H1 (cell line): ENCODE results near the gene MAPRE3. TPM values are rescaled to one million over a fixed set of nuclear protein-coding genes. Genes with fewer than 3 reads are reported as not detected.
A peak's percentile ranks its signal among the peaks of the same experiment; 100 is the strongest.

Experiments
- BRCA1 ChIP-seq: IDR thresholded peaks from 2 replicates; pipeline ENCODE4 v1.6.1; 2012; ENCODE audit warnings: low read depth, low read length, improper control_type of control experiment
- CEBPB ChIP-seq: IDR thresholded peaks from 2 replicates; pipeline ENCODE4 v1.6.1; 2012; ENCODE audit warnings: low read depth, low read length
- EGR1 ChIP-seq: IDR thresholded peaks from 2 replicates; pipeline ENCODE4 v1.6.1; 2011; ENCODE audit warnings: low read depth, low read length, borderline replicate concordance
- SP4 ChIP-seq: IDR thresholded peaks from 2 replicates; pipeline ENCODE4 v1.6.1; 2012; ENCODE audit warnings: low read length, inconsistent platforms
- TEAD4 ChIP-seq: IDR thresholded peaks from 2 replicates; pipeline ENCODE4 v1.6.1; 2012; ENCODE audit warnings: low read depth, low read length, inconsistent platforms, mixed read lengths
- YY1 ChIP-seq: IDR thresholded peaks from 2 replicates; pipeline ENCODE4 v1.6.1; 2011; ENCODE audit warnings: low read depth, mild to moderate bottlenecking, low read length
- polyA plus RNA-seq, 7 experiments: library from polyadenylated mRNA; depleted of rRNA in 3 of 7; stranded (reverse) in 5 of 7; unstranded in 2 of 7; fragments of >200 nt in 5 of 7; fragments of 200-250 nt in 2 of 7; gene quantifications; 1 replicate in 5 of 7; 2 replicates in 1 of 7; 4 replicates in 1 of 7; pipeline versions ENCODE4 v1.2.1 to v1.2.3, GENCODE V29; 2011 to 2013; ENCODE audit warnings: missing spikeins in 2 of 7, mixed read lengths in 2 of 7
- total RNA-seq: library from RNA; stranded (reverse); fragmentation: NEBNext Ultra II Directional; extraction: Animal tissue kit (Norgen Biotek cat#: 25700); gene quantifications from 2 replicates; pipeline ENCODE4 v1.2.1, GENCODE V29; 2021
- TF ChIP-seq, protein P1 (sequence below): fragments of 300-600 bp; sonication (generic); IDR thresholded peaks from 2 replicates; pipeline ENCODE4 v1.7.1; 2012; ENCODE audit warnings: low read length, moderate library complexity, mild to moderate bottlenecking, inconsistent platforms; ENCODE audit not compliant: insufficient replicate concordance
- TF ChIP-seq, protein P2 (sequence below), 3 experiments: IDR thresholded peaks; 1 replicate in 2 of 3; 2 replicates in 1 of 3; pipeline versions ENCODE4 v1.5.1 to v1.6.1; 2011; ENCODE audit warnings: low read length in 3 of 3, mild to moderate bottlenecking in 3 of 3, inconsistent platforms in 2 of 3, low read depth in 1 of 3, moderate library complexity in 1 of 3; ENCODE audit not compliant: insufficient read depth in 1 of 3; ENCODE audit errors: control extremely low read depth in 1 of 3

MAPRE3 gene
- total and polyA plus RNA-seq, 2 of the 8 experiments (the other 6 are each of a cell fraction or from before 2014, with no cell fraction given), result 4.9 to 6.6 TPM

DNA sequence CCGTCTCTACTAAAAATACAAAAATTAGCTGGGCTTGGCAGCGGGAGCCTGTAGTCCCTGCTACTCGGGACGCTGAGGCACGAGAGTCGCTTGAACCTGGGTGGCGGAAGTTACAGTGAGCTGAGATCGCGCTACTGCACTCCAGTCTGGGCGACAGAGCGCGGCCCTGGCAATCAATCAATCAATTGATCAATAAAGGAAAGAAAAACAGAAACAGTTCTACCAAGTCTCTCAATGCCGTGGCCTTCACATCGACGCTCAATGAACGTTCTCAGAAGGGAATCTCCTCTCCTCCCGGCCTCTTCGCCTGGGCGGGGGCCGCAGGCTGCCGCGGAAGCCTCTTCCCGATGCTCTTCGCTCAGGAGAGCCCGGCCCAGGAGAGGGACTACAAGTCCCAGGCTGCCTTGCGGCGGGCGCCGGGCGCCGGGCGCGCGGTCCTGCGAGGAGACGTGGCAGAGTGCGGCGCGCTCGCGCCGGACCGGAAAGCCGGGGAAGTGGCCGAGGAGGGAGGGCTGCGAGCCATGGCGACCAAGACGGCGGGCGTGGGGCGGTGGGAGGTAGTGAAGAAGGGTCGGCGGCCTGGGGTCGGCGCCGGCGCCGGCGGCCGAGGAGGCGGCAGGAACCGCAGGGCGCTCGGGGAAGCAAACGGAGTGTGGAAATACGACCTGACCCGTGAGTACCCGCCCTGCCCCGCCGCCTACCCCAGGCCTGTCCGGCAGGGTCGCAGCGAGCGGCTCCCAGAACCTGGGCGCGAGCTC, 62.2 kb downstream of the MAPRE3 start, which contains the start of gene TMEM214 (continued):
- TF ChIP-seq, protein P1, sequence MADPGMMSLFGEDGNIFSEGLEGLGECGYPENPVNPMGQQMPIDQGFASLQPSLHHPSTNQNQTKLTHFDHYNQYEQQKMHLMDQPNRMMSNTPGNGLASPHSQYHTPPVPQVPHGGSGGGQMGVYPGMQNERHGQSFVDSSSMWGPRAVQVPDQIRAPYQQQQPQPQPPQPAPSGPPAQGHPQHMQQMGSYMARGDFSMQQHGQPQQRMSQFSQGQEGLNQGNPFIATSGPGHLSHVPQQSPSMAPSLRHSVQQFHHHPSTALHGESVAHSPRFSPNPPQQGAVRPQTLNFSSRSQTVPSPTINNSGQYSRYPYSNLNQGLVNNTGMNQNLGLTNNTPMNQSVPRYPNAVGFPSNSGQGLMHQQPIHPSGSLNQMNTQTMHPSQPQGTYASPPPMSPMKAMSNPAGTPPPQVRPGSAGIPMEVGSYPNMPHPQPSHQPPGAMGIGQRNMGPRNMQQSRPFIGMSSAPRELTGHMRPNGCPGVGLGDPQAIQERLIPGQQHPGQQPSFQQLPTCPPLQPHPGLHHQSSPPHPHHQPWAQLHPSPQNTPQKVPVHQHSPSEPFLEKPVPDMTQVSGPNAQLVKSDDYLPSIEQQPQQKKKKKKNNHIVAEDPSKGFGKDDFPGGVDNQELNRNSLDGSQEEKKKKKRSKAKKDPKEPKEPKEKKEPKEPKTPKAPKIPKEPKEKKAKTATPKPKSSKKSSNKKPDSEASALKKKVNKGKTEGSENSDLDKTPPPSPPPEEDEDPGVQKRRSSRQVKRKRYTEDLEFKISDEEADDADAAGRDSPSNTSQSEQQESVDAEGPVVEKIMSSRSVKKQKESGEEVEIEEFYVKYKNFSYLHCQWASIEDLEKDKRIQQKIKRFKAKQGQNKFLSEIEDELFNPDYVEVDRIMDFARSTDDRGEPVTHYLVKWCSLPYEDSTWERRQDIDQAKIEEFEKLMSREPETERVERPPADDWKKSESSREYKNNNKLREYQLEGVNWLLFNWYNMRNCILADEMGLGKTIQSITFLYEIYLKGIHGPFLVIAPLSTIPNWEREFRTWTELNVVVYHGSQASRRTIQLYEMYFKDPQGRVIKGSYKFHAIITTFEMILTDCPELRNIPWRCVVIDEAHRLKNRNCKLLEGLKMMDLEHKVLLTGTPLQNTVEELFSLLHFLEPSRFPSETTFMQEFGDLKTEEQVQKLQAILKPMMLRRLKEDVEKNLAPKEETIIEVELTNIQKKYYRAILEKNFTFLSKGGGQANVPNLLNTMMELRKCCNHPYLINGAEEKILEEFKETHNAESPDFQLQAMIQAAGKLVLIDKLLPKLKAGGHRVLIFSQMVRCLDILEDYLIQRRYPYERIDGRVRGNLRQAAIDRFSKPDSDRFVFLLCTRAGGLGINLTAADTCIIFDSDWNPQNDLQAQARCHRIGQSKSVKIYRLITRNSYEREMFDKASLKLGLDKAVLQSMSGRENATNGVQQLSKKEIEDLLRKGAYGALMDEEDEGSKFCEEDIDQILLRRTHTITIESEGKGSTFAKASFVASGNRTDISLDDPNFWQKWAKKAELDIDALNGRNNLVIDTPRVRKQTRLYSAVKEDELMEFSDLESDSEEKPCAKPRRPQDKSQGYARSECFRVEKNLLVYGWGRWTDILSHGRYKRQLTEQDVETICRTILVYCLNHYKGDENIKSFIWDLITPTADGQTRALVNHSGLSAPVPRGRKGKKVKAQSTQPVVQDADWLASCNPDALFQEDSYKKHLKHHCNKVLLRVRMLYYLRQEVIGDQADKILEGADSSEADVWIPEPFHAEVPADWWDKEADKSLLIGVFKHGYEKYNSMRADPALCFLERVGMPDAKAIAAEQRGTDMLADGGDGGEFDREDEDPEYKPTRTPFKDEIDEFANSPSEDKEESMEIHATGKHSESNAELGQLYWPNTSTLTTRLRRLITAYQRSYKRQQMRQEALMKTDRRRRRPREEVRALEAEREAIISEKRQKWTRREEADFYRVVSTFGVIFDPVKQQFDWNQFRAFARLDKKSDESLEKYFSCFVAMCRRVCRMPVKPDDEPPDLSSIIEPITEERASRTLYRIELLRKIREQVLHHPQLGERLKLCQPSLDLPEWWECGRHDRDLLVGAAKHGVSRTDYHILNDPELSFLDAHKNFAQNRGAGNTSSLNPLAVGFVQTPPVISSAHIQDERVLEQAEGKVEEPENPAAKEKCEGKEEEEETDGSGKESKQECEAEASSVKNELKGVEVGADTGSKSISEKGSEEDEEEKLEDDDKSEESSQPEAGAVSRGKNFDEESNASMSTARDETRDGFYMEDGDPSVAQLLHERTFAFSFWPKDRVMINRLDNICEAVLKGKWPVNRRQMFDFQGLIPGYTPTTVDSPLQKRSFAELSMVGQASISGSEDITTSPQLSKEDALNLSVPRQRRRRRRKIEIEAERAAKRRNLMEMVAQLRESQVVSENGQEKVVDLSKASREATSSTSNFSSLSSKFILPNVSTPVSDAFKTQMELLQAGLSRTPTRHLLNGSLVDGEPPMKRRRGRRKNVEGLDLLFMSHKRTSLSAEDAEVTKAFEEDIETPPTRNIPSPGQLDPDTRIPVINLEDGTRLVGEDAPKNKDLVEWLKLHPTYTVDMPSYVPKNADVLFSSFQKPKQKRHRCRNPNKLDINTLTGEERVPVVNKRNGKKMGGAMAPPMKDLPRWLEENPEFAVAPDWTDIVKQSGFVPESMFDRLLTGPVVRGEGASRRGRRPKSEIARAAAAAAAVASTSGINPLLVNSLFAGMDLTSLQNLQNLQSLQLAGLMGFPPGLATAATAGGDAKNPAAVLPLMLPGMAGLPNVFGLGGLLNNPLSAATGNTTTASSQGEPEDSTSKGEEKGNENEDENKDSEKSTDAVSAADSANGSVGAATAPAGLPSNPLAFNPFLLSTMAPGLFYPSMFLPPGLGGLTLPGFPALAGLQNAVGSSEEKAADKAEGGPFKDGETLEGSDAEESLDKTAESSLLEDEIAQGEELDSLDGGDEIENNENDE, result no peak
- TF ChIP-seq, protein P2, sequence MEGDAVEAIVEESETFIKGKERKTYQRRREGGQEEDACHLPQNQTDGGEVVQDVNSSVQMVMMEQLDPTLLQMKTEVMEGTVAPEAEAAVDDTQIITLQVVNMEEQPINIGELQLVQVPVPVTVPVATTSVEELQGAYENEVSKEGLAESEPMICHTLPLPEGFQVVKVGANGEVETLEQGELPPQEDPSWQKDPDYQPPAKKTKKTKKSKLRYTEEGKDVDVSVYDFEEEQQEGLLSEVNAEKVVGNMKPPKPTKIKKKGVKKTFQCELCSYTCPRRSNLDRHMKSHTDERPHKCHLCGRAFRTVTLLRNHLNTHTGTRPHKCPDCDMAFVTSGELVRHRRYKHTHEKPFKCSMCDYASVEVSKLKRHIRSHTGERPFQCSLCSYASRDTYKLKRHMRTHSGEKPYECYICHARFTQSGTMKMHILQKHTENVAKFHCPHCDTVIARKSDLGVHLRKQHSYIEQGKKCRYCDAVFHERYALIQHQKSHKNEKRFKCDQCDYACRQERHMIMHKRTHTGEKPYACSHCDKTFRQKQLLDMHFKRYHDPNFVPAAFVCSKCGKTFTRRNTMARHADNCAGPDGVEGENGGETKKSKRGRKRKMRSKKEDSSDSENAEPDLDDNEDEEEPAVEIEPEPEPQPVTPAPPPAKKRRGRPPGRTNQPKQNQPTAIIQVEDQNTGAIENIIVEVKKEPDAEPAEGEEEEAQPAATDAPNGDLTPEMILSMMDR (IDR thresholded peaks at IDR 0.05; ENCODE audit: control extremely low read depth in 1 of 3, insufficient read depth in 1 of 3, low read depth in 1 of 3, low read length in 3 of 3), result peak in 1 of 3 experiments; percentile 15; a peak in 1 of 4 replicates
- TF ChIP-seq EGR1, result no peak
- no peak for TF ChIP-seq CEBPB
- no peak for TF ChIP-seq TEAD4
- TF ChIP-seq YY1, result no peak
- TF ChIP-seq SP4, result no peak
- TF ChIP-seq BRCA1, result no peak
